Tibial nerve (tissue), 4 donors: ENCODE data around the gene ANKH.

Source experiments
- CTCF ChIP-seq, 5 experiments: fragments of 200-600 bp in 3 of 5; fragments of 450-650 bp in 2 of 5; sonication (generic) in 3 of 5; IDR thresholded peaks; one replicate each; pipeline ENCODE4 v1.5.1; 2016 to 2019; ENCODE audit warnings: antibody characterized with exemption in 5 of 5, mild to moderate bottlenecking in 3 of 5, moderate library complexity in 2 of 5
- EP300 ChIP-seq, 2 donors: sonication (generic); formaldehyde crosslinking; IDR thresholded peaks; one replicate each; pipeline ENCODE4 v1.6.1; 2017; ENCODE audit warnings: antibody characterized with exemption in 2 of 2, mild to moderate bottlenecking in 1 of 2
- POLR2A ChIP-seq, 2 donors: fragments of 450-650 bp; IDR thresholded peaks; one replicate each; pipeline ENCODE4 v1.6.1; 2017; ENCODE audit warnings: antibody characterized with exemption in 2 of 2, mild to moderate bottlenecking in 2 of 2, moderate library complexity in 2 of 2

GRCh38 chr5:14834062-14834461, 37.5 kb downstream of the ANKH start:
- TF ChIP-seq CTCF (IDR thresholded peaks at IDR 0.05) (no peak), POLR2A (IDR thresholded peaks at IDR 0.05) (no peak), EP300 (IDR thresholded peaks at IDR 0.05) (no peak)
